GM23248 (cell line): ENCODE results near the gene PTPN5. TPM values are rescaled to one million over a fixed set of nuclear protein-coding genes. Genes with fewer than 3 reads are reported as not detected.

Experiments
- DNase-seq: peaks from one replicate; pipeline ENCODE4 v3.0.0-alpha.2; 2015
- H2AFZ ChIP-seq: fragments of 200-600 bp; sonication (generic); 2 replicates; pipeline ENCODE4 v1.6.1; 2016; ENCODE audit warnings: antibody characterized with exemption
- H3F3A ChIP-seq: fragments of 200-600 bp; sonication (generic); 2 replicates; pipeline ENCODE4 v1.6.1; 2016; ENCODE audit warnings: mild to moderate bottlenecking, antibody characterized with exemption, mixed run types; ENCODE audit not compliant: insufficient read depth
- H3K27ac ChIP-seq: fragments of 200-600 bp; sonication (generic); 2 replicates; pipeline ENCODE4 v1.5.1; 2016; ENCODE audit warnings: mild to moderate bottlenecking
- H3K27me3 ChIP-seq: fragments of 200-600 bp; sonication (generic); replicated peaks from 2 replicates; pipeline ENCODE4 v1.6.1; 2016; ENCODE audit warnings: mild to moderate bottlenecking; ENCODE audit not compliant: insufficient read depth
- H3K36me3 ChIP-seq: fragments of 200-600 bp; sonication (generic); 2 replicates; pipeline ENCODE4 v1.6.1; 2016; ENCODE audit warnings: low read depth, mild to moderate bottlenecking
- H3K4me1 ChIP-seq: fragments of 200-600 bp; sonication (generic); 2 replicates; pipeline ENCODE4 v1.6.1; 2016; ENCODE audit warnings: mild to moderate bottlenecking; ENCODE audit not compliant: insufficient read depth
- H3K4me2 ChIP-seq: fragments of 200-600 bp; sonication (generic); one replicate; pipeline ENCODE4 v1.6.1; 2016; ENCODE audit warnings: mild to moderate bottlenecking; ENCODE audit not compliant: unreplicated experiment
- H3K4me3 ChIP-seq: fragments of 200-600 bp; sonication (generic); 2 replicates; pipeline ENCODE4 v1.5.1; 2016; ENCODE audit warnings: mild to moderate bottlenecking
- H3K79me2 ChIP-seq: fragments of 200-600 bp; sonication (generic); 2 replicates; pipeline ENCODE4 v1.6.1; 2016; ENCODE audit warnings: mild to moderate bottlenecking; ENCODE audit not compliant: insufficient read depth
- H3K9ac ChIP-seq: fragments of 200-600 bp; sonication (generic); 2 replicates; pipeline ENCODE4 v1.6.1; 2016; ENCODE audit warnings: mild to moderate bottlenecking
- H3K9me2 ChIP-seq: fragments of 200-600 bp; sonication (generic); 2 replicates; pipeline ENCODE4 v1.6.1; 2016; ENCODE audit warnings: mixed run types, mild to moderate bottlenecking, moderate library complexity; ENCODE audit not compliant: insufficient read depth
- H3K9me3 ChIP-seq: fragments of 200-600 bp; sonication (generic); one replicate; pipeline ENCODE4 v1.6.1; 2017; ENCODE audit warnings: low read depth
- H4K20me1 ChIP-seq: fragments of 200-600 bp; sonication (generic); 2 replicates; pipeline ENCODE4 v1.6.0; 2016; ENCODE audit not compliant: insufficient read depth
- EZH2 ChIP-seq: fragments of 200-600 bp; sonication (generic); IDR thresholded peaks from 2 replicates; pipeline ENCODE4 v1.6.1; 2018; ENCODE audit warnings: antibody characterized with exemption, mild to moderate bottlenecking; ENCODE audit not compliant: insufficient read depth, poor library complexity, severe bottlenecking
- EZH2phosphoT487 ChIP-seq: fragments of 200-600 bp; sonication (generic); IDR thresholded peaks from 2 replicates; pipeline ENCODE4 v1.6.1; 2018; ENCODE audit warnings: antibody characterized with exemption, moderate library complexity, mild to moderate bottlenecking, low read depth; ENCODE audit not compliant: insufficient read depth
- WGBS, 2 experiments: methylation state at CpG; one replicate each; pipeline ENCODE4 v1.1.6; 2015 to 2017; ENCODE audit warnings: low lambda C conversion rate in 2 of 2, low coverage in 1 of 2; ENCODE audit errors: missing lambda C conversion rate in 2 of 2; 5-methylcytosine and 5-hydroxymethylcytosine counted together
- in situ Hi-C: fragments of 300-500 bp; cut with MboI; formaldehyde crosslinking; loops from 2 replicates; pipeline ENCODE4 v1.15.0; 2020
- polyA plus RNA-seq: library from polyadenylated mRNA; unstranded; fragments of >200 nt; fragmentation: Nextera tagmentation; extraction: Ambion mirVana; gene quantifications from 2 replicates; pipeline ENCODE4 v1.2.1, GENCODE V29; 2016
- total RNA-seq: library from RNA; depleted of rRNA; stranded (reverse); fragments of >200 nt; shearing (Covaris generic); gene quantifications from 2 replicates; pipeline ENCODE4 v1.2.3, GENCODE V29; 2014

The PTPN5 gene
- total and polyA plus RNA-seq, 2 experiments from 2014 or later, result not detected

- TF ChIP-seq EZH2phosphoT487 (no peak), EZH2 (no peak)
- WGBS, 2 experiments, result 61 to 70% methylated on average over 7 to 11 of the region's 11 CpGs
- in situ Hi-C loops, result no loop called here
Observed at GRCh38 chr11:18792827-18793226, 1.2 kb upstream of the PTPN5 start.

DNA sequence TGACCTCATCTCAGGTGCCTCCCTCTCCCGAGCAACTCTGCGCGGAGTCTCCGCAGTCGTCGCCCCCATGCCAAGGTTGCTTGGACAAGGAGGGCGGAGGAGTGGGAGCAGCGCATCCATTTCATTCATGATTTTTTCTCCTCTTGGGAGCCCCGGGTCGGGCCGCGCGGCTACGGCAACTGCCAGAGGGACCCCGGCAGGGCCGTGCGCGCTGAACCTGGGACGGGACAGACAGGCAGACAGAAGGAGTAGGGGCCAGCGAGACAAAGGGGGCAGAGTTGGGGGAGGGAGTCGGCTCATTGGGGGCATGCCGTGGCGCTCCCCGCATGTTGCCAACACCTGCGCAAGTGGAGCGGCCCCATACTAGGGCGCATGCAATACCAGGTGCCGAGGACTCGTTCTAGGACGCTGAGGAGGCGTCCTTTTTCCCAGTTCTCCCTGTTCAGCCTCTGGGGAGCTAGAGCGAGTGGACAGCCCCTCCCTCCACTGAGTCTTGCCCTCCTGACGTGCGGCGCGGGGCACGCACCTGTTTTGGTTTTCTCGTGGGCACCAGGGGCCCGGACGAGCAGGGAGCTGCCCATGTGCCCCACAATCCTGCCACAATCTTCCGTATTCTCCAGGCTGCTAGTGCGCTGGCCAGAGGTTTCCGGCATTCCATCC, 501 bp upstream of the PTPN5 start:
- in situ Hi-C loops, result no loop called here
- no peaks in the 10 kb centered on the region for H3K9me2 ChIP-seq
- 2 to 4% methylated on average over 41 to 43 of the region's 43 CpGs for WGBS, 2 experiments
- no peak overlapping the region for H3K9ac ChIP-seq
- DNase-seq, result no peak
- H3K36me3 ChIP-seq, result no peaks in the 10 kb centered on the region
- H3K4me3 ChIP-seq, result peak overlapping the region; percentile 40
- no peak overlapping the region for H2AFZ ChIP-seq
- H3K27me3 ChIP-seq, result peaks cover 68% of the 10 kb centered on the region
- H3K27ac ChIP-seq, result no peak overlapping the region
- peak overlapping the region; percentile 35 for H3K4me2 ChIP-seq
- H3K79me2 ChIP-seq, result no peaks in the 10 kb centered on the region
- no peaks in the 10 kb centered on the region for H3K9me3 ChIP-seq
- H3K4me1 ChIP-seq, result no peaks in the 10 kb centered on the region
- no peaks in the 10 kb centered on the region for H4K20me1 ChIP-seq
- H3F3A ChIP-seq, result no peaks in the 10 kb centered on the region
- TF ChIP-seq EZH2phosphoT487, result no peak
- TF ChIP-seq EZH2, result no peak

More at GRCh38 chr11:18792827-18793226, 1.2 kb upstream of the PTPN5 start:
- no peak overlapping the region for H3K4me2 ChIP-seq
- H3K9me3 ChIP-seq, result no peaks in the 10 kb centered on the region
- H3K79me2 ChIP-seq, result no peaks in the 10 kb centered on the region
- H3K27me3 ChIP-seq, result peaks cover 65% of the 10 kb centered on the region
- no peak overlapping the region for H2AFZ ChIP-seq
- H4K20me1 ChIP-seq, result no peaks in the 10 kb centered on the region
- H3K9me2 ChIP-seq, result no peaks in the 10 kb centered on the region
- no peaks in the 10 kb centered on the region for H3F3A ChIP-seq
- H3K4me1 ChIP-seq, result no peaks in the 10 kb centered on the region
- H3K27ac ChIP-seq, result no peak overlapping the region
- no peaks in the 10 kb centered on the region for H3K36me3 ChIP-seq
- no peak overlapping the region for H3K4me3 ChIP-seq
- no peak for DNase-seq
- no peak overlapping the region for H3K9ac ChIP-seq

DNA sequence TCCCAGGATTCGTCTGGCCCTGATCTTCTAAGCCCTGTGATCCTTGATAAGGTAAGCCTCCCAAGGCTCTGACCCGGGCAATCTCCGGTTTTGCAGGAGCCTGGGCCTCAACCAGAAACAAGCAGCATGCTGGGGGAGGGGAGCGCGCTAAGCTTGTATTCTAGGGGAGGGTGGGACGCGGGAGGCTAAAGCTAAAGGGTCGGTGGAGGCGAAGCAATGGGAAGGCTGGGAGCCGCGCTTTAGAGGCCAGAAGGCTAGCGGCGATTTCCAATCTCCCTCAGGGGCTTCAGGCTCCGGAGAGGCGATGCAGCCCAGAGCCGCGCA, 753 bp downstream of the PTPN5 start:
- TF ChIP-seq EZH2 (no peak), EZH2phosphoT487 (no peak)
- Histone ChIP-seq H3K4me3 (no peak overlapping the region), H3K9me3 (no peaks in the 10 kb centered on the region), H3K4me1 (no peaks in the 10 kb centered on the region), H4K20me1 (no peaks in the 10 kb centered on the region), H3K4me2 (peak overlapping the region; percentile 35), H3K36me3 (no peaks in the 10 kb centered on the region), H3K9me2 (no peaks in the 10 kb centered on the region), H3F3A (no peaks in the 10 kb centered on the region), H3K79me2 (no peaks in the 10 kb centered on the region), H3K27ac (no peak overlapping the region), H2AFZ (no peak overlapping the region), H3K9ac (no peak overlapping the region), H3K27me3 (peaks cover 66% of the 10 kb centered on the region)
- in situ Hi-C loops, result no loop called here
- WGBS, 2 experiments, result 6 to 9% methylated on average over 13 to 16 of the region's 17 CpGs
- DNase-seq, result no peak

- Histone ChIP-seq H3K4me2 (no peak overlapping the region), H3K9me3 (no peaks in the 10 kb centered on the region), H3K9me2 (no peaks in the 10 kb centered on the region), H2AFZ (no peak overlapping the region), H4K20me1 (no peaks in the 10 kb centered on the region), H3K27me3 (peaks cover 59% of the 10 kb centered on the region), H3K79me2 (no peaks in the 10 kb centered on the region), H3K4me1 (no peaks in the 10 kb centered on the region), H3F3A (no peaks in the 10 kb centered on the region), H3K36me3 (no peaks in the 10 kb centered on the region), H3K9ac (no peak overlapping the region), H3K4me3 (no peak overlapping the region), H3K27ac (no peak overlapping the region)
- in situ Hi-C loops, result no loop called here
- 68 to 74% methylated on average over 8 of the region's 8 CpGs for WGBS, 2 experiments
- TF ChIP-seq EZH2phosphoT487, result no peak
- TF ChIP-seq EZH2, result no peak
- DNase-seq, result no peak
Observed at GRCh38 chr11:18789942-18790341, 1.7 kb downstream of the PTPN5 start.

DNA sequence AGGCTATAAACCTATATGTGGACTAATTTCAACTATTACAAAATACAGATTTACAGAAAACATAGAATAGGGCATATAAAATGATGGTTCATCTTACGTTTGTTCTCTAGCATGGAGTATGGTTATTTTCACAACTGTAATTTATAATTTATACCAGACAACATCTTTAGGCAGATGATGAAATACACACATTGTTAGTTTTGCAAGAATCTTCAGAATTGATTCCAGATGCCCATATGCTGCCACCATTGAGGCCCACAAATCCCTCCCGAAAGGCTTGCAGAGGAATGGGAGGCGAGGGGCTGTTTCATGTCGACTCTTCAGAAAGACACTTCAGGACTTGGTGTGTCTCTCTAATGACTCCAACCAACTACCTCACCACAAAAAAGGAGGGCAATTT, 6.2 kb downstream of the PTPN5 start:
- peaks cover 23% of the 10 kb centered on the region for H3K27me3 ChIP-seq
- no peak overlapping the region for H3K4me2 ChIP-seq
- no peak overlapping the region for H2AFZ ChIP-seq
- 32 to 38% methylated on average over 4 of the region's 4 CpGs for WGBS, 2 experiments
- H3K9me3 ChIP-seq, result no peaks in the 10 kb centered on the region
- H3K36me3 ChIP-seq, result no peaks in the 10 kb centered on the region
- no peak overlapping the region for H3K4me3 ChIP-seq
- H3F3A ChIP-seq, result no peaks in the 10 kb centered on the region
- no peak overlapping the region for H3K27ac ChIP-seq
- in situ Hi-C loops, result no loop called here
- H3K9ac ChIP-seq, result no peak overlapping the region
- no peaks in the 10 kb centered on the region for H3K79me2 ChIP-seq
- H3K9me2 ChIP-seq, result no peaks in the 10 kb centered on the region
- peak; percentile 34 for DNase-seq
- H4K20me1 ChIP-seq, result no peaks in the 10 kb centered on the region
- TF ChIP-seq EZH2phosphoT487 (no peak), EZH2 (no peak)
- no peaks in the 10 kb centered on the region for H3K4me1 ChIP-seq
